Cardiac fibroblast (primary cell): ENCODE data around the gene F8.

Experiments
- DNase-seq, 2 donors: peaks; one replicate each; pipeline versions ENCODE4 v3.0.0 to v3.0.0-alpha.2; 2010; ENCODE audit warnings: low read depth in 2 of 2
- H3K4me3 ChIP-seq, 2 donors: replicated peaks in 1 of 2; 1 replicate in 1 of 2; 2 replicates in 1 of 2; pipeline ENCODE4 v1.5.1; 2011; ENCODE audit warnings: low read depth in 2 of 2, low read length in 2 of 2, mild to moderate bottlenecking in 2 of 2, moderate library complexity in 1 of 2
- TF ChIP-seq, protein P1 (sequence below): IDR thresholded peaks from one replicate; pipeline ENCODE4 v1.5.1; 2011; ENCODE audit warnings: low read depth, mild to moderate bottlenecking, low read length, inconsistent platforms

Gene F8

DNA sequence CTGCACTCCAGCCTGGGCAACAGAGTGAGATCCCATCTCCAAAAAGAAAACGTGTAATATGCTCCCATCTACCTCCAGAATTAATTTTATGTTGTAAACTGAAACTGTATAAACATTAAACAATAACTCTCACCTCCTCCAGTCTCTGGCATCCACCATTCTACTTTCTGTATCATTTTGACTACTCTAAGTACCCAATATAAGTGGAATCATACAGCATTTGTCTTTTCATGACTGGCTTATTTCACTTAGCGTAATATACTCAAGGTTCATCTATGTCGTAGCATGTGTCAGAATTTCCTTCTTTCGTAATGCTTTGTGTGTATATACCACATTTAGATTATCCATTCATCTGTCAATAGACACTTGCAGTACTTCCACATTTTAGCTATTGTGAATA lies 20.6 kb downstream of the F8 start:
- H3K4me3 ChIP-seq = no peak overlapping the region
- TF ChIP-seq, protein P1, sequence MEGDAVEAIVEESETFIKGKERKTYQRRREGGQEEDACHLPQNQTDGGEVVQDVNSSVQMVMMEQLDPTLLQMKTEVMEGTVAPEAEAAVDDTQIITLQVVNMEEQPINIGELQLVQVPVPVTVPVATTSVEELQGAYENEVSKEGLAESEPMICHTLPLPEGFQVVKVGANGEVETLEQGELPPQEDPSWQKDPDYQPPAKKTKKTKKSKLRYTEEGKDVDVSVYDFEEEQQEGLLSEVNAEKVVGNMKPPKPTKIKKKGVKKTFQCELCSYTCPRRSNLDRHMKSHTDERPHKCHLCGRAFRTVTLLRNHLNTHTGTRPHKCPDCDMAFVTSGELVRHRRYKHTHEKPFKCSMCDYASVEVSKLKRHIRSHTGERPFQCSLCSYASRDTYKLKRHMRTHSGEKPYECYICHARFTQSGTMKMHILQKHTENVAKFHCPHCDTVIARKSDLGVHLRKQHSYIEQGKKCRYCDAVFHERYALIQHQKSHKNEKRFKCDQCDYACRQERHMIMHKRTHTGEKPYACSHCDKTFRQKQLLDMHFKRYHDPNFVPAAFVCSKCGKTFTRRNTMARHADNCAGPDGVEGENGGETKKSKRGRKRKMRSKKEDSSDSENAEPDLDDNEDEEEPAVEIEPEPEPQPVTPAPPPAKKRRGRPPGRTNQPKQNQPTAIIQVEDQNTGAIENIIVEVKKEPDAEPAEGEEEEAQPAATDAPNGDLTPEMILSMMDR = no peak
- DNase-seq = no peak

GRCh38 chrX:155000841-155001240 lies 21.7 kb downstream of the F8 start:
- TF ChIP-seq, protein P1 = no peak
- no peak for DNase-seq

DNA sequence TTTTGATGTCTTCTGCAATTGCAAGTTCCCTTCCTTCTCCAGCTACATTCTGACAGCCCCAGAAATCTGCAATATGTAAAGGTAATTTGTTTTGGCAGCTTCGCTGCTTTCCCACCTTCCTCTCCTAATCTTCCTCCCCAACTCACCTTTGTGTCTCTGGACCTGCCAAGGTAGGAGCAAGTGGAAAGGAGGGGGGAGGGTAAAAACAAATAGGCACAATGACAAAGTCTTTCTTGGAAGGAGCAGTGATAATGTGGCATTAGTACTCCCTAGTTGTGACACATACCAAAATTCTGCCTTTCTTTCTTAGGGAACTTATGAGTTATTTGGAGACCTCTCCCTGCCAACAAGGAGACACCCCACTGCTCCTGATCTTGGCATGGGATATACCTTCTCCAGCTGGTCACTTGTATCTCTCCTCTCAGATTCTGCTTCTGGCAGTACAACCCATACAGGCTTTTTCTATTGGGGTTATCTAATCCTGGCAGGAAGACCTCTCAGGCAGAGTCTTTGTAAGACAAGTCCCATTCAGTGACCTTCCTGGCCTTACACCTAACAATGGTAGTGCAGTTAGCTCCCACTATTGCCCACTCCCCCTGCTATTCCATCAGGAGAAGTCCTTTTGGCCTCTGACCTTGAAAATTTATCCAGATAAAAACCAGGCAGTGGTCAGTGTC lies 24.2 kb downstream of the F8 start:
- DNase-seq = no peak
- TF ChIP-seq, protein P1 = no peak
- H3K4me3 ChIP-seq = no peak overlapping the region

More at GRCh38 chrX:155000841-155001240, 21.7 kb downstream of the F8 start:
- H3K4me3 ChIP-seq = no peak overlapping the region

- H3K4me3 ChIP-seq = no peak overlapping the region
- TF ChIP-seq, protein P1 = no peak
- no peak for DNase-seq
Measured at GRCh38 chrX:154991476-154991875, 31.0 kb downstream of the F8 start.

DNA sequence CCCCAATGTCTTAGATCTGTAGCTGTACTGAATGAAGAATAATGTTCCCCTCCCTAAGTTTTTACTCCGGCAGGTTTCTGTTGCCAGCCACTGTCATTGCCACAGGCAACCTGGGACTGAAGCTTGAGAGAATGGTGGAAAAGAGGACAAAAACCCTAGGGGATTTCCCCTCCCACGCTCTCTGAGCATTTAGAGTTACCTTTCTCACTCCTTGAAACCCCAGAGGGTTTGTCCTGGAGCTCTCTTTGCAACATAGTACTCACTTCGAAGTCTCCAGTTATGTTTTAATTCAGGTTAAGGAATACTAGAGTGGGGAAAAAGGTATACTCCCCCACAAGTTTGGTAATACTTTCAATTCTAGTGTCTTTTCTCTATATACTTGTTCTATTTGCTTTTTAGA lies 31.5 kb downstream of the F8 start:
- TF ChIP-seq, protein P1 = no peak
- H3K4me3 ChIP-seq = no peak overlapping the region
- DNase-seq = no peak

DNA sequence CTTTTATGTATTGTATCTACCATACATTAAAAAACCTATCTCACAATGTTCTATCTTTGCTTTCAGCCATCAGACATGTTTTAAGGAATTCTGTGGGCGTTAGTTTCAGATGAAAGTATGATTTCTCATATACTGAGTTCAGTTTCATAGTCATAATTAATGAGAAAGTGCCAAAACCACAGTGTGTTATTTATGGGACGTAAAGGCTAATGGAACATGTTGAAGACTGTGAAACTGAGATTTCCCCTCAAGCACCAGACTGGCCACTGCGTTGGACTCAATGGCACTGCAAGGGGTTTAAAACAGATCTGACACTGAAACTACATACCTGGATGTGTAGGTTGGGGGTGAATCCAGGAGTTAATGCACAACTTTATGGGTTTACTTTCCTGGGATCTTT lies 32.0 kb downstream of the F8 start:
- TF ChIP-seq, protein P1 = no peak
- no peak for DNase-seq
- H3K4me3 ChIP-seq = no peak overlapping the region

DNA sequence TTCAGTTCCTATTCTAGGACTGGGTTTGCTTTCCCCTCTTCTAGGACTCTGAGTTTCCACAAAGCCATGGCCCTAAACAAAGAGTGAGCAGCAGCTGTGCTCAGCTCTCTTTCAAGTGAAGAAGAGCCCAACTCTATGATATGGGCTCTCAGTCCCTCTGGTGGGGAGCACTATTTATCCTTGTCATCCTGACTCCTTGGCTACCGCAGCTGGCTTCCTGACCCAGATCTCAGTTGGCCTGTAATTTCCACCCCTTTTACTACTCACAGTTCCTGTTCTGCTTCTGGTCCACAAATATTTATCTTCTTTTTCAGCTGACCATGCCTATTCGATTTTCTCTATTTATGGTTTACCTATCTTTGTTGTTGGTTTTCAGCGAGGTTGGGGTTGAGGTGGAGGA lies 33.8 kb downstream of the F8 start:
- TF ChIP-seq, protein P1 = no peak
- no peak for DNase-seq
- H3K4me3 ChIP-seq = no peak overlapping the region
